ENCODE results near the gene TIMM10B.

Gene TIMM10B

DNA sequence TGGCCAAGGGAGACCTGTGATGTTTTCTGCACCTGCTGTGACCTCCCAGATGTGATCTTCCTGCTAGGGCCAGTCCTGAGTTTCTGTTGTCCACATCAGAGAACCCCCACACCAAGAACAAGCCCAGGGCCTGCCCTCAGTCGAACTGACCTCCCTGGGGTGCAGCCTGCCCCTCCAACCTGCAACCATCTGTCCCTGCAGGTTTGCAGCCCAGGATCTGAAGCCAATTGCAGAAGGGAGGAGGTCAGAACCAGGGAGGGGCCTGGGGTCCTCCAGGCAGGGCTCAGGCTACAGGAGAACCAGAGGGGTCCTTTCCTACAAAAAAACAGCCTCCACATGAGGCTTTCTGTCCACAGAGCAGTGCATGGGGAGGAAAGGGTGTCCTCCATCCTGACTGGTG, 8.4 kb upstream of the TIMM10B start:
- no peak for DNase-seq (ENCODE audit: low read depth in 2 of 2)

- peak; percentile 41 to 64 for DNase-seq (ENCODE audit: low read depth in 2 of 2)
Measured at GRCh38 chr11:6473451-6474412, 7.6 kb upstream of the TIMM10B start, which contains the start of gene TRIM3. Gene TRIM3 (minus strand): TSS chr11:6473941. CDS start chr11:6465695, 8,246 bp downstream.

DNA sequence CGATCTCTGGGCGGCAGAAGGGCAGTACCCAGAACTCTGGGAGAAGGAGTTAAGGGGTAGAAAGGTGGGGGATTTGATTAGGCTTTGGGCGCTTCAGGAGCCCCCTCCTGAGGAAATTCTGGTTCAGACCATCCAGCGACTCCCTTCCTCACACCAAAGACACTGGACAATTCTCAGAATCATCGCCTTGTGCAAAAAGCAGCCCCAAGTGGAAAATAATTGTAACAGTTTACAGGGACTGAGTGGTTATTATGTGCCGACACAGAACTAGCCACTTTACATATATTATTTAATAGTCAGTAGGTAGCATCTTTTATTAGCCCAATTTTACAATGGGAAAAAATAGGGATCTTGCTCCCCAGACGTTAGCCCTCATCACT, 6.9 kb upstream of the TIMM10B start:
- no peak for DNase-seq (ENCODE audit: low read depth in 2 of 2)

GRCh38 chr11:6474806-6475500, 6.3 kb upstream of the TIMM10B start:
- no peak for DNase-seq (ENCODE audit: low read depth in 2 of 2)

DNA sequence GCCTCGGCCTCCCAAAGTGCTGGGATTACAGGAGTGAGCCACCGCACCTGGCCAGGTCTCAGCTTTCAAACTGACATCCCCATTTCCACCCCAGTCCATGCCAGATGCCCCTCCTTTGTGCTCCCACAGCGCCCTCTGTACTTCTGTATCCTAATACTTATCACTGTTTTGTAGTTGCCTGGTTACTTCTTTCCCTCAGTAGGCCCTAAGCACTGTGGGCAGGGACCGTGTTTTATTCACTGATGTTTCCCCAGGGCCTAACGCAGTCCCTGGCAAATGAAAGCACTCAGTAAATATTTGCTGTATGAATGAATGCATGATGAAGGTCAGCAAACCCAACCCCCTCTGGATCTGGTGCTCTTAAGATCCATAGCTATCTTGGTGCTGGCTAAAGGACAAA, 5.4 kb upstream of the TIMM10B start:
- no peak for DNase-seq (ENCODE audit: low read depth in 2 of 2)

GRCh38 chr11:6476571-6476970, 4.7 kb upstream of the TIMM10B start:
- no peak for DNase-seq (ENCODE audit: low read depth in 2 of 2)

DNA sequence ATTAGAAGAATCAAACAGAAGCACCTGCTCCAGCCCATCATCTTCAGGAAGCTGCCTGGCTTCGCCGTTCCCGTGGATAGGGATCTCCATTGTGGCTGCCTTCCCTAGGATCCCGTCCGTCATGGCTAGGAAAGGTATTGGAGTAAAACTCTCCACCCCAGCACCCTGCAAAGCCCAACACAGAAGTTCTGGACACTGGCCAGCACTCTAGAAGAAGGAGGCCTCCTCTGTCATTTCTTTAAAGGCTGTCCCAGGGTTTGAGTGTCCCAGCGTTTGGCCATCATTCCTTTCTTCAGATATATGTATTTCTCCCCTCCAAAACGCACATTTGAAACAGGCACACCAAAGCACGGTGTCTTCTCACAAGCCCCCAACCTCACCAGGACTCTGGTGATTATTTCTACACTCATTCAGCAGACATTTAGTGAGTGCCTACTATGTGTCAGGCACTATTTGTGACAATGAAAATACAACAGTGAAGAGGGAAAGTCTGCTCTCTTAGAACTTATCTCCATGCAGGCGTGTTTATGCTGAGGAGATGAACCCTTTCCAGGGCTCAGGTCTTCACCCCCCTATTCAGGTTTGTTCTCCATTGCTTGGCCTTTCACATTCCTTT, 894 bp upstream of the TIMM10B start:
- no peak for DNase-seq (ENCODE audit: low read depth in 2 of 2)

- no peak for DNase-seq (ENCODE audit: low read depth in 2 of 2)
Measured at GRCh38 chr11:6481924-6482275, 599 bp downstream of the TIMM10B start.

GRCh38 chr11:6482441-6482840, 1.1 kb downstream of the TIMM10B start:
- DNase-seq (ENCODE audit: low read depth in 2 of 2), result no peak

DNA sequence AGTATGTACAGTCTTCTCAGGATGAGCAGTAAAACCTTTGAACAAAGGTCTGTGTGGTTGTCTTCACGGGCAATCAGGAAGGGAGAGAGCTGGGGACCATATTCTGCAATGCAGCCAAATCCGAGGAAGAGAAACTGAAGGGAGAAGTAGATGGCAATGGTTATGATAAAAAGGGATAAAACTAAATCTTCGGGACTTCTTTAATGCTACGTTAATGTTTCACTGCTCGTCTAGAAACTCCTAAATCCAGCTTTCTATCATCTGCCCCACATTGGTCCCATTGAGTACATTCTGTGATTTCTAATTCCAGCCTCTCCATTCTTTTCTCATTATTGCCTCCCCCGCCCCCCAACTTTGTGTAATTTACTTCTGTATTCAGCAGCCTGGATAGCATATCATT, 1.7 kb downstream of the TIMM10B start:
- no peak for DNase-seq (ENCODE audit: low read depth in 2 of 2)

GRCh38 chr11:6485661-6486060, 4.4 kb downstream of the TIMM10B start:
- no peak for DNase-seq (ENCODE audit: low read depth in 2 of 2)

GRCh38 chr11:6486256-6486655, 5.0 kb downstream of the TIMM10B start:
- no peak for DNase-seq (ENCODE audit: low read depth in 2 of 2)

DNA sequence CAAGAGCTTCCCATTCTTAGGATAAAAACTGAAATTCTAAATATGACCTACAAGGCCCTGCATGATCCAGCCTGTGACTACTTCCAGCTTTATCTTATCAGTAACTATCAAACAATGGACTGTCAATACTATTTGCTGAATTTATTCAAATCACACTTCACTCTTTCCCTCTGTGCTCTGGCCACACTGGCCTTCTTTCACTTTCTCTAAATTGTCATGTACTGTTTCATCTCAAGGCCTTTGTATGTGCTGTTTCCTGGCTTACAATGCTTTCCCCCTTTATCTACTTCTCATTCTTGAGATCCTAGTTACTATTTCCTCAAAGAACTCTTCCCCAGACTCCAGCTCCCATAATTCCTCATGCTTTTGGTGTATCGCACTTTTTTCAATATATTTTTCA, 5.6 kb downstream of the TIMM10B start:
- no peak for DNase-seq (ENCODE audit: low read depth in 2 of 2)

GRCh38 chr11:6488342-6488741, 7.0 kb downstream of the TIMM10B start:
- no peak for DNase-seq (ENCODE audit: low read depth in 2 of 2)

DNA sequence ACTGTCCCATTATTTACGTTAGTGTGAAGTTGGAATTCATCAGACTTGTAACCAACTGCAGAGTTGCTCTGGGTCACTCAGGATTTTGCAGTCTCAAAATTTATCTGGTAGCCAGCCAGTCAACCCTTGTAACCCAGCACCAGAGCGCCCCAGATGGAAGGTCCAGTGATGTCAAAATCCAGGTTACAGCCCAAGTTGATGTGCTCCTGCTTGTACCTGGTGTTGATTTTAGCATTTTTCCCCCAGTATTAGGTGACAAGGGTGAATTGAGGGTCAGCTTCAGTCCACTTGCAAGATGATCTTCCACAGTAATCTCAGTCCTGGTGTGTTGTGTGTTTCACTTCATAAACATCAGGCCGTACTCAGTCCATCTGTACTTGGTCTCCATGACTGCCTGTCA, 7.5 kb downstream of the TIMM10B start:
- no peak for DNase-seq (ENCODE audit: low read depth in 2 of 2)

GRCh38 chr11:6489306-6489705, 8.0 kb downstream of the TIMM10B start:
- DNase-seq (ENCODE audit: low read depth in 2 of 2), result no peak

GRCh38 chr11:6497069-6497839, 16.0 kb downstream of the TIMM10B start, which contains the start of gene DNHD1:
Gene DNHD1 (plus strand): TSS chr11:6497280. CDS start chr11:6498216, 936 bp downstream.
- no peak for DNase-seq (ENCODE audit: low read depth in 2 of 2)

- DNase-seq (ENCODE audit: low read depth in 2 of 2), result no peak
Measured at GRCh38 chr11:6498121-6498520, 16.8 kb downstream of the TIMM10B start.

GRCh38 chr11:6498544-6498943, 17.2 kb downstream of the TIMM10B start:
- DNase-seq (ENCODE audit: low read depth in 2 of 2), result no peak

GRCh38 chr11:6502382-6502781, 21.1 kb downstream of the TIMM10B start:
- no peak for DNase-seq (ENCODE audit: low read depth in 2 of 2)

GRCh38 chr11:6504166-6504565, 22.9 kb downstream of the TIMM10B start:
- no peak for DNase-seq (ENCODE audit: low read depth in 2 of 2)

Measured in stimulated activated CD4-positive, alpha-beta T cell treated with anti-CD3 and anti-CD28 coated beads, Interleukin-4, amount 100 ng/mL, for 48 hours (primary cell).